HEK293 (cell line): ENCODE measurements around the gene WNT5B.
A peak's percentile ranks its signal among the peaks of the same experiment; 100 is the strongest.

Experiments
- SP2 ChIP-seq: fragments of 450-650 bp; formaldehyde crosslinking; IDR thresholded peaks from 2 replicates; pipeline ENCODE4 v1.5.1; 2016; ENCODE audit warnings: missing biosample characterization, missing genetic modification characterization
- SP3 ChIP-seq: fragments of 450-650 bp; formaldehyde crosslinking; IDR thresholded peaks from 2 replicates; pipeline ENCODE4 v1.5.1; 2016; ENCODE audit warnings: missing biosample characterization, missing genetic modification characterization
- TRIM28 ChIP-seq: IDR thresholded peaks from 2 replicates; pipeline ENCODE4 v1.6.1; 2011; ENCODE audit warnings: low read length, control low read depth, borderline replicate concordance
- ZFP37 ChIP-seq: fragments of 450-650 bp; formaldehyde crosslinking; IDR thresholded peaks from 2 replicates; pipeline ENCODE4 v1.5.1; 2016; ENCODE audit warnings: missing biosample characterization, missing genetic modification characterization
- ZNF660 ChIP-seq: fragments of 450-650 bp; IDR thresholded peaks from 2 replicates; pipeline ENCODE4 v1.5.1; 2018; ENCODE audit warnings: missing biosample characterization, mild to moderate bottlenecking, missing genetic modification characterization
- TF ChIP-seq, protein P1 (sequence below): fragments of 450-650 bp; formaldehyde crosslinking; IDR thresholded peaks from 2 replicates; pipeline ENCODE4 v1.5.1; 2016; ENCODE audit warnings: missing biosample characterization, missing genetic modification characterization
- TF ChIP-seq, protein P2 (sequence below): fragments of 450-650 bp; formaldehyde crosslinking; IDR thresholded peaks from 2 replicates; pipeline ENCODE4 v1.5.1; 2016; ENCODE audit warnings: missing biosample characterization, missing genetic modification characterization, borderline replicate concordance
- TF ChIP-seq, protein P3 (sequence below): fragments of 450-650 bp; formaldehyde crosslinking; IDR thresholded peaks from 2 replicates; pipeline ENCODE4 v1.5.1; 2016; ENCODE audit warnings: missing biosample characterization, missing genetic modification characterization

DNA sequence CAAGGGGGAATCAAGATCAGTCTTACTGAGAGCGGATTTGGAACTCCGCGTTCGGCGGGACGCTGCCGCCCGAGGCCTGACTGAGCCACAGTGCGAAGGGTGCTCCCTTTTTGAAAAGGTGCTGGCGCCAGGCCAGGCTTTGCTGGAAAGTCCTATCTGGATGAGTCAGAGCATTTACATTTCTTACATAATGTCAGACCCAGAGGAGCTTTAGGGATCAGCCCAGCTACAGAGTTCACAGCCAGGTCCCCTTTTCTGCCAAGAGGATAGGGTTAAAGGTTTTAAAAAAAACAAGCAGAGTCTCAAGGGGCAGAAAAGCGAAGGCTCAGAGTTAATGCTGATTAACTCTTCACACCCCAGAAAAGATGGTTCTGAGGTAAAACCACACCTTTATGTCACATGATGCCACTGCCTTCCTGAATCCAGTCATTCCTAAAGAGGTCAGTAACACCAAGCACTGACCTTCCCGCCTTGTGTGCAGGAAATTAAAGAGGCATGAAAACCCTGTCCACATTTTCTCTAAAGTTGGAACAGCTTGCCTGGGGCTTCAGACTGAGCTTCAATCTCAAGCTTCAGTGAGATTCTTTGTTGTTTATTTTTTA lies 22.9 kb upstream of the WNT5B start:
- TF ChIP-seq ZNF660 (tag by site-specific recombination) = peak; percentile 99
- TF ChIP-seq, protein P1, sequence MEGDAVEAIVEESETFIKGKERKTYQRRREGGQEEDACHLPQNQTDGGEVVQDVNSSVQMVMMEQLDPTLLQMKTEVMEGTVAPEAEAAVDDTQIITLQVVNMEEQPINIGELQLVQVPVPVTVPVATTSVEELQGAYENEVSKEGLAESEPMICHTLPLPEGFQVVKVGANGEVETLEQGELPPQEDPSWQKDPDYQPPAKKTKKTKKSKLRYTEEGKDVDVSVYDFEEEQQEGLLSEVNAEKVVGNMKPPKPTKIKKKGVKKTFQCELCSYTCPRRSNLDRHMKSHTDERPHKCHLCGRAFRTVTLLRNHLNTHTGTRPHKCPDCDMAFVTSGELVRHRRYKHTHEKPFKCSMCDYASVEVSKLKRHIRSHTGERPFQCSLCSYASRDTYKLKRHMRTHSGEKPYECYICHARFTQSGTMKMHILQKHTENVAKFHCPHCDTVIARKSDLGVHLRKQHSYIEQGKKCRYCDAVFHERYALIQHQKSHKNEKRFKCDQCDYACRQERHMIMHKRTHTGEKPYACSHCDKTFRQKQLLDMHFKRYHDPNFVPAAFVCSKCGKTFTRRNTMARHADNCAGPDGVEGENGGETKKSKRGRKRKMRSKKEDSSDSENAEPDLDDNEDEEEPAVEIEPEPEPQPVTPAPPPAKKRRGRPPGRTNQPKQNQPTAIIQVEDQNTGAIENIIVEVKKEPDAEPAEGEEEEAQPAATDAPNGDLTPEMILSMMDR (tag by site-specific recombination) = no peak
- TF ChIP-seq SP3 = no peak
- TF ChIP-seq, protein P2, sequence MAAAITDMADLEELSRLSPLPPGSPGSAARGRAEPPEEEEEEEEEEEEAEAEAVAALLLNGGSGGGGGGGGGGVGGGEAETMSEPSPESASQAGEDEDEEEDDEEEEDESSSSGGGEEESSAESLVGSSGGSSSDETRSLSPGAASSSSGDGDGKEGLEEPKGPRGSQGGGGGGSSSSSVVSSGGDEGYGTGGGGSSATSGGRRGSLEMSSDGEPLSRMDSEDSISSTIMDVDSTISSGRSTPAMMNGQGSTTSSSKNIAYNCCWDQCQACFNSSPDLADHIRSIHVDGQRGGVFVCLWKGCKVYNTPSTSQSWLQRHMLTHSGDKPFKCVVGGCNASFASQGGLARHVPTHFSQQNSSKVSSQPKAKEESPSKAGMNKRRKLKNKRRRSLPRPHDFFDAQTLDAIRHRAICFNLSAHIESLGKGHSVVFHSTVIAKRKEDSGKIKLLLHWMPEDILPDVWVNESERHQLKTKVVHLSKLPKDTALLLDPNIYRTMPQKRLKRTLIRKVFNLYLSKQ (tag by site-specific recombination) = no peak
- no peak for TF ChIP-seq ZFP37 (tag by site-specific recombination)
- TF ChIP-seq, protein P3, sequence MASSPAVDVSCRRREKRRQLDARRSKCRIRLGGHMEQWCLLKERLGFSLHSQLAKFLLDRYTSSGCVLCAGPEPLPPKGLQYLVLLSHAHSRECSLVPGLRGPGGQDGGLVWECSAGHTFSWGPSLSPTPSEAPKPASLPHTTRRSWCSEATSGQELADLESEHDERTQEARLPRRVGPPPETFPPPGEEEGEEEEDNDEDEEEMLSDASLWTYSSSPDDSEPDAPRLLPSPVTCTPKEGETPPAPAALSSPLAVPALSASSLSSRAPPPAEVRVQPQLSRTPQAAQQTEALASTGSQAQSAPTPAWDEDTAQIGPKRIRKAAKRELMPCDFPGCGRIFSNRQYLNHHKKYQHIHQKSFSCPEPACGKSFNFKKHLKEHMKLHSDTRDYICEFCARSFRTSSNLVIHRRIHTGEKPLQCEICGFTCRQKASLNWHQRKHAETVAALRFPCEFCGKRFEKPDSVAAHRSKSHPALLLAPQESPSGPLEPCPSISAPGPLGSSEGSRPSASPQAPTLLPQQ = peak; percentile 48; the same call in 1 of the 2 replicates
- peak; percentile 80; the same call in 1 of the 2 replicates for TF ChIP-seq TRIM28
- TF ChIP-seq SP2 (tag by site-specific recombination) = no peak
